GM21390 (cell line): ENCODE measurements around the gene KCNQ5.

Experiments used
- ATAC-seq: cut with Tn5 transposase; IDR thresholded peaks from one replicate; pipeline ENCODE4 v1.9.1; 2021; ENCODE audit not compliant: unreplicated experiment

The KCNQ5 gene

DNA sequence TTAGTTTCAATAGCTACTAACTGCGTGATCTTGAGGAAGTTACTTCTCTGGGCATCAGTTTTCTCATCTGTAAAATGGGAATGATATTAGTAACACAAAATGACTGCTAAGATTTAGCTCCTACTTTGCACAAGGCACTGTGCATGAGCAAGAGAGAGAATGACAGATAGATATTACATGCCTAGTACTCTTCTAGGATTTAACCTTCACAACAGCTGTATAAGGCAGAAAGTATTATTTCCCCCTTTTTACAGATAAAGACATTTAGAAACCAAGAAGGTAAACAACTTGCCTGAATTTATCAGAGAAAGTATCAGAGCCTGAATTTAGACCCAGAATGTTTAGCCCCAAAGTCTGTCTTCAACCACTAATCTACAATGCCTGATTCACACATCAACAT lies 321.8 kb downstream of the KCNQ5 start:
- no peak for ATAC-seq

DNA sequence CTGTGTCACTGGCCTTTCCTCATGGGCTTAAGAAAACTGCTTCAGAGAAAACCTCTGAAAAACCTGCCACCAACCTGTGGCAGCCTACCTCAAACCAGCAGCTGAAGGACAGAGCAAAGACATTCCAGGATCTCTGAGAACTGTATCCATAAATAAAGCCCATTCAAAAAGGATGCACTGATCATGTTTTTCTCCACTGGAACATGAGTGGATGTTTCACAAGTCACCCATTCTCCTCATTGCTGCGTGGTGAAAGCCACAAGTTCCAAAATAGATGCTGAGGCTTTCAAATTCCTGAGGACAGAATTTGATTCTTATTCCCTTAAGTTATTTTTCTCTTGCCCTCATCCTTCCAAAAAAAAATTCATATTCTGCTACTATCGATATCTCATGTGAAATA lies 322.8 kb downstream of the KCNQ5 start:
- ATAC-seq = no peak

DNA sequence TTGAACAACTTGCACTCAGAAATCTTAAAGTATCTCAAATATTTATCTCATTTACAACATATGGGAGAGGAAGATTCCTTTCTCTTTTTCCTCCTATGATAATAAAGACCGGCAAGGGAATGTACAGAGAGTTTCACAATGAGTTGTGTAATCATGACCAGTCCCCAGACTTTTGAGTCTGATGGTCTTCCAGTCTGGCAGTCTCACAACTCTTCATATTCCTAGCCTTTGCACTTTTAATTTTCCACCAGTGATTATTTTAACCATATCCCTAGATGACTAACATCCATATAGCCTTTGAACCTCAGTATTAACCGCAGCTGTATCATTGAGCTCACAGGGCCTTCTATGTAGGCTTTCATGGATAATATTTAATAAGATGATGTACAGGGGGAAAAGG lies 324.9 kb downstream of the KCNQ5 start:
- ATAC-seq = no peak

DNA sequence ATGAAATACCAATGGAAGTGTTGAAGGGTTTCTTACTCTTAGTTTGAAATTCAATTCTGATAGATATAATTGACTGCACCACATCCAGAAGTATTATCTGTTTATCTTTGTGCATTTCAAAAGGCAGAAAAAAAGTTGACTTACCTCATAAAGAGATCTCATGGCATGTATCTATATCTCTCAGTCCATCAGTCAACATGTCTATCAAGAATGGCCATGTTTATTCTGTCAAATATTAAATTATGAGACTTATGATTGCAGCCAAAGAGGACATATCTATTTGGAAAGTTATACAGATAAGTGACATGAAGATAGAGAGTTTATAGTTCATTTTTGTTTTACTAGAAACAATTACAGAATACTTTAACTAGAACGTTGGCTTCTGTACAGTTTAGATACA lies 325.7 kb downstream of the KCNQ5 start:
- no peak for ATAC-seq

DNA sequence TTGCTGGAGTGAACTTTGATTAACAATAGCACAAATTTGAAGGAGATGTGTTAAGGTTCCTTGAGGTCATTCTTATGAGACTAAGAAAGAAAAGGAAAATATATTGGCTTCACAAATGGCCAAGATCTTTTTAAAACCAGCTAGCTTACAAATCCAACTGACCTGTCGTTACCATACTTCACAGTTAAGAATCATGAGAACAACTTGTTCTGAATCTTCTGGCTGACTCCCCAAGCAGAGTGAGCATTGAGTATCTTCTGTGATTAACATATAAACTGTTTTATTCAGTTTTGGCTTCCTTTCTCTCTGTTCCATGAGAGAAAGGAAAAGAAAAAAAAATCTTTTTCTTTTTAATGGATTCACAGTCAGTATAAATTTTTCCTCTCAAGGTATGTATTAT lies 326.3 kb downstream of the KCNQ5 start:
- ATAC-seq = no peak

DNA sequence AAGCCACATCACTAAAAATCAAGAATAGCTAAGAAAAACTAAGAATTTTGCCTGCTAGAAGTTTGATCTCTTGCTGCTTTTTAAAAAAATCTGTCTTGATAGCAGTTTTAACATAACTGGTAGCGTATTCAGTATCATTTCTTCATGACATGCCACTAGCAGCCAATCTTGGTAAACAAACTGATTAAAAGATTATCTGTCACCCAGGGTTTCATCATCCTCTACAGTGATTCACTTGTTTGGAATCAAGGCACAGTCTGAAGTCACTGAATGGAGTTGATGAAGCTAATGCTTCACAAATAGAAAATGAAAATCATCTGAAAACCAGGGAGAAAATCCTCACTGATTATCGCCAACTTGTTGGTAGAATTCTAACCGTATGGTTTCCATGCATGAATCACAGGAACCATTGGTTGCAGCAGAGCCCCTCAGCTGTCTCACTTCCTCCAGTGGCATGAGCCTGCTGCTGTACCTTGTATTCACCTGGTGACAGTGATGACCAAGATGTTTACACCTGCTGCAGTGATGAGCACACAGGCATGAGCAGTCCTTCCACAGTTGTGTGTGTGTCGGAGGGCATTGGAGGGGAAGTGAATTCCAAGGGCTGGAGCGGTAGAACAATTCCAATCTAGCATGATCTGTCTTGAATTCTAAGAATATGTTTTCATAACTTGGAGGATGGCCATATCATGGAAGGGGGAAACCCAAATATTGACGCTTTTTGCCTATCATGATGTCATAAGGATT lies 328.4 kb downstream of the KCNQ5 start:
- ATAC-seq = no peak

DNA sequence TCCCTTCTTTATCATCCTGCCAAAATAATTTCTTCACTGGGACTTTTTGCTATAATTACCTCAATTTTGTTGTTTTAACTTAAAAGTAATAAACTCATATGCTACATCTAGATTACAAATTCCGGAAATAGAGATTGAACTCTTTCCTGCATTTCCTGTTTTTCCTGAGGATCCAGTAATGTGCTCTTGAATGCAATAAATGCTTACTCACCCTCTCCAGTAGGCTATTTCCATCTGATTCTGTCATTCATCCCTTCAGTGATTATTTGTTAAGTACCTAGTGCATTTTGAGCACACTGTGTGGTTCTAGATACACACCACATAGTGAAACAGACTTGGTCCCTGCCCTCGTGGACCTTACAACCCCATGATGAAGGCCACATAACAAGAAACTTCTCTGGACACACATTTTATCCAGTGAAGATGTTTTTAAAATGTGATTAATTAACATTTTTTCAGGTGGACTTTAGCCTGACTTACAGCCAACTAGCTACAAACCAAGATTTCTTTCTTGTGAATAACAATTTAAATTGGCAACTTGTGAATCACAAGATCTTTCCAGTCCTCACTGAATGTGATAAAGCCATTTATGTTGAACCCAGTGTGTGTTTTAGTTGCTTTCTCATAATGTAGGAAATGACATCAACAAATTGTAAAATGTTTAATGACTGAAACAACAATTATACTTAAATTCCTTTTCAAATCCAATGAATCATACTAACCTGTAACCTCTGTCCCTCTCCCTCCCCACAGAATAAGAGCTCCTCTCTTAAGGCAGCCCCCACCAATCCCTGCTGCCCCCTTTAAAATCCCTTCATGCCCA lies 331.2 kb downstream of the KCNQ5 start:
- ATAC-seq = no peak

DNA sequence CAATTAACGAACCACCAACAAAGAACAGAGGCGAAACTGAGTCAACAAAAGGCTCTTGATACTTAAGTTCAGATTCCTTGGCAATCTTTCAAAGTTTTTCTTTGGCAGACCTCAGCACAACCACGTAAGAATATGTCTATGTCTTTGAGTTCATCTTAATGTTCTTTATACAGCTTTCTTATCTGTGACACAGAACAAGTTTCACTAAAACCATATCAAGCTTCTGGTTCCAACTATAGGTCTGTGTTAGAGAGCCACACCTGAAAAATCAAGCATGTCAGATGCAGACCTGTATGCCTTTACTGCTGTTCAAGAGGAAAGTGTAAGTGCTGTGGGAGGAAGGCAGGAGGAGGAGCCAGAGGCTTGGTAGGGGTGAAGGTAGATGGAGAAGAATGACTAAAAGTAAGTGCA lies 332.1 kb downstream of the KCNQ5 start:
- ATAC-seq = no peak

DNA sequence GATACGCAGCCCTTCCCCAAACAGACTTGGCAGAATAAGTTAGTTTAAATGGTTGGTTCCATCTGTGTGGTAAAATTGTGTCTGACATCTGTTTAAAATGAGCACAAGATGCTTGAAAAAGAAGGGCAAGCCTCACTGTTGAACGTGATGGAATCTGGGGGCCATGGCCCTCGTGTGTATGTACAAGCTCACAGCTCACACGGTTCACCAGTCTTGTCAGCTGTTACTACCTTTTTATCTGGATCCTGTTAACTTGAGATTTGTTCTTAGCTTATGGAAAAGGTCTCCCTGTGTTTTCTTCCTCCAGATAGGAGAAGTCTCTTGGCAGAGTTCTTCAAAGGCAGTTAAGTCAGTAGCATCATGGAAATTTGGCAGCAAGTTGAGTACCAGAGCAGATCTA lies 332.9 kb downstream of the KCNQ5 start:
- ATAC-seq = no peak

DNA sequence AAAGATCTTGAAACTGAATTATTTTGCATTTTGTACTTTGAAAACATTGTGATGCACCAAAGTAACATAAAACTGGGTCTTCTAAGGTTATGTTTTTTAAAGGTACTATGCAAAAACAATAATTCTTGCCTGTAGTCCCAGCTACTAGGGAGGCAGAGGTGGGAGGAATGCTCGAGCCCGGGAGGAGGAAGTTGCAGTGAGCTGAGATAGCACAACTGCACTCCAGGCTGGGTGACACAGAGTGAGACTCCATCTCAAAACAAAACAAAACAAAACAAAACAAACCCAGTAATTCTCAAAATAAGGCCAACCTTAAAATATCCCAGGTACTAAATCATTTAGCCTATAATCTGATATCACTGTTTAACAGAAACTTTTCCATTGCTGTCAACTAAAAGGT lies 333.8 kb downstream of the KCNQ5 start:
- no peak for ATAC-seq

DNA sequence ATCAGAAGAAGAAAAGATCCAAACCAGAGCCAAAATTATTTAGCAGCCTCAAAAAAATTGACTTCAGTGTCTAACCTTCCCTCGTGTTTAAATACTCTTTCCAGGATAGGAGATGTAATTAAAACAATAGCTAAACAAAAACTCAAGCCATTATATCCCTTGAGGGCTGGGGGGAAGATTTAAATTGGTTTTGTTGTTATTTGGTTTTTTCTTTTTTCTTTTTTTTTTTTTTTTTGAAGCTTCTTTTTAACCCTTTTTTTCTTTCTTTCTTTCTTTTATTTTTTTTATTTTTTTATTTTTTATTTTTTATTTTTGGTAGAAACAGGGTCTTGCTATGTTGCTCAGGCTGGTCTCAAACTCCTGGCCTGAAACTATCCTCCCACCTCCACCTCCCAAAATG lies 334.4 kb downstream of the KCNQ5 start:
- no peak for ATAC-seq

DNA sequence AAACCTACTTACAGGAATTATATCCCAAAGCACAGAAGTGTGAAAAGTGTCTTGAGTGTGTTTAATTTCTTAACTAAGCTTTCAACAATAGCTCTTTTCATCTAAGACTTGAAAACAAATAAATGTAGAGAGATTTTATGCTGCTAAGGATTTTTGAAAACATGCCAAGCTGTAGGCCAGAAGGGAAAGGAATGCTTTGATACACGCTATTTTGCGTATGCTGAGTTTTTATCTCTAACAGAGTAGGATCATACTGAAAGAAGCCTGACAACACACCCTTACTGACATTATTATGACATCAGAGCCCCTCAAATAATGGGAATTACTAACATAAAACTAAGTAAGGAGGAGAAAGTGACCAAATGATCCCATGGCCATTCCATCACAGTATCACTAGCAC lies 338.0 kb downstream of the KCNQ5 start:
- ATAC-seq = no peak

DNA sequence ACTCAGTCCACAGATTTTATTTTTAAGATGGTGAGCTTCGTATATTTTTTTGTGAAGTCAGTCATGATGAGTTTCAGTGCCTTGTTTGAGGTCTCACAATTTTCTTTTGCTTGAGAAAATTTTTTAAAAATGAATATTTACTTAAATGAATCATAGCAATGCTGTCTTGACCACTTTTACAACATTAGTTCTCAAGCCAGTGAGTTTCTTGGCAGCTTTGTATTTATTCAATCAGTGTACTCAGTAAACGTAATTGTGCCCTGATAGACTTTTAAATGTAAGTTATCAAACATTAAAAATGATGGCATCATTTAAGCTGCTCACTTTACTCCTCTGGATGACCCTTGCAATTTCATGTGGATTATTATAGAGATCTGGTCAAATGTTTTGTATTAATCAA lies 342.1 kb downstream of the KCNQ5 start:
- ATAC-seq = no peak

DNA sequence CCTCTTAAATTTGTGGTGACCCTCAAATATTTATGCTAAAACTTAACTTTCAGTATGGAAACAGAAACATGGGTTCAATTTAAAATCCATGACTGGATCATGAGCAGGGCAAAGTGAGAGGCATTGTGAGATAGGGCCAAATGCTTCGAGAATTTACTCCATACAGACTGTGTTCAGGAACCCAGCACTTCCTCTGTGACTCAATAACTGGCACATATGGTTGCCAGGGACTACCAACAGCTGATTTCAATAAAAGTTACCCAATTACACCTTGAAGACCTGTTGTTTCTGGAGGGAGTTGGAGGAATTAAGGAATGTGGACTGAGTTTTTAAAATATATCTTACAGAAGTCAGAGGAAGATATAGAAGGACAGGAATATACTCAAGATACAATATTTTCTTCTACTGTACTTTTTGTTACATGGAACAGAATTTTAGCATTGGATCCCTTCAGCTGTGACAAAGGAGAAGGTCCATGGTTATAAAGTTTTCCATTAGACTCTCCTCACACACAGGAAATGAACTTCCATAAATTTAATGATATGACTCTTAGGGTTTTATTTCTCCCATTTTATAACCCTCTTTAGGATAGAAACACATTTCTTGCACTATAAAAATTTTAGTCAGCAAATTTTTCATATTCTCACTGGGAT lies 344.9 kb downstream of the KCNQ5 start:
- ATAC-seq = no peak

DNA sequence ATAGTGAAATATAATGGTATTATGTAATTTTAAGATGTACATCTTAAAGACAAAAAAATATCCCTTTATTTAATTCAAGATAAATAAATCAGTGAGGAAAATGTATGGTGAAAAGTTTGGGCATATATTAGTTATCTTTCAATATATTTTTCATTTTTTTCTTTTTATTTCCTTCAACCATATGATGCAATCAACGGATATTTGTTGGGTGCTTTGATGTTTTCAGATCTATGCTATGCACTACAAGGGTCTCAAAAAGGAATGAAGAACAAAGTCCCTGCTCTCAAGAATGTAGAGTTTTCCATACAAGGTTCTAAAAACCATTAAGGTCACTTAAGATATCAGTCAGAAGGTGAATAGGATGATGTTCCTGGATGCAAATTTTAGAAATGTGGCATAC lies 345.5 kb downstream of the KCNQ5 start:
- ATAC-seq = no peak

DNA sequence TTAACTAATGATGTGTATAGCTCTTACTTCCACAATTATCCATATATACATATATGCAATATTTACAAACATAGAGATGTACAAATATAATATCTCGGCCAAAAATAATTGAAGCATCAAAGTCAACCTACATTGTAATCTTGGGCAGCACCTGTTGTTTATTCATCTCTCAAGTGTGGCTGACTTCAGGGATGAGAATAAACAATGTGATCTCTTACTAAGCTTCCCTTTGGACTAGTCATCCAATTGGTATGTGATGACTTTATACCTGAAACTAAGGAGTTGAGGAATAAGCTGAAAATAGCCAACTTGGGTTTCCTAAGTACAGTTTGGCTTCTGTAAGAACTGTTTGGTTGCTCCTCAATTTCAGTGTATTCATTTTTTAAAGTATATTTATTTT lies 346.8 kb downstream of the KCNQ5 start:
- ATAC-seq = no peak

DNA sequence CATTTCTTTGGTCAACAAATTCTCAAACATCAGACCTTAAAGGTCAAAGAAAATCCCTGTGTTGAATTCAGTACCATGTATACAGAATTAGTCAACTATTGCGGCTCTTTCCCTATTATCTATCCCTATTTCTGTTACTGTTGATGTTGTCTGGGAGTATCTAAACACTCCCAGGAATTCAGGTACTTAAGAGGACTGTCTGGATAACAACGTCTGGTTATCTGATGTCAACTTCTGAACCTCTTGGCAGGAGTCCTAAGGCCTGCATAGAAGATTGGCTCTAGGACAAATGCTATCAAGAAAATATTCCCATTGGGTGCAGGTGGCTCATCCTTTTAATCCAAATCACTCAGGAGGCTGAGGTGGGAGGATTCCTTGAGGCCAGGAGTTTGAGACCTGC lies 347.8 kb downstream of the KCNQ5 start:
- no peak for ATAC-seq

DNA sequence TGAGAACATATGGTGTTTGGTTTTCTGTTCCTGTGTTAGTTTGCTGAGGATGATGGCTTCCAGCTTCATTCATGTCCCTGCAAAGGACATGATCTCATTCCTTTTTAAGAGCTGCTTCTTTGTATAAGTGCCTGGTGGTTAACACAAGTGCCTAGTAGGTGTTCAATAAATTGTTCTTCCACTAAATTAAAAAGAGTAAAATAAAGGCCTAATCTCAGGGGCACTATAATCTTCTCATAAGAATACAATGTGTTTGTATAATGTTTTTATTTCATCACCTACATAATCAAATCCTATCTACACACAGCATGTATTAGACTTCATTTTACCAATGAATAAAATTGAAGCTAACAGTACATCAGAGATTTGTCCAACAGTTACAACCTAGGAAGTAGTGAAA lies 350.7 kb downstream of the KCNQ5 start:
- no peak for ATAC-seq

DNA sequence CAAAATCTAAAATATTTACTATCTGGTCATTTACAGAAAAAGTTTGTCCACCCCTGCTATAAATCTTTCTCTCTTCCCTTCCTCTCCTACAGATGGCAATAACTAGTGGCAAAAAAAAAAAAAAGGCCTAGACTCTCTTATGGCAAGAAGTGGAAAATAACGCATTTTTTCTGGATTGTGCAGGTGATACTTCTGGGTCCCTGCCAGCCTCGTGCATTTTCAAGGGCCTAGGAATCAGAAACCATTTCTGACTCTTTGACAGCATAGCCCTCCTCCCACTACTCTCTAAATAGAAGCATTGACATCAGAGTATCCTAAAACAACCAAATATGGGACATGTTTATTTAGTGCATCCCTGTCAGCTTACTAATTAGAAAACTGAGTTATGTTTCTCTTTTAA lies 352.4 kb downstream of the KCNQ5 start:
- ATAC-seq = no peak

DNA sequence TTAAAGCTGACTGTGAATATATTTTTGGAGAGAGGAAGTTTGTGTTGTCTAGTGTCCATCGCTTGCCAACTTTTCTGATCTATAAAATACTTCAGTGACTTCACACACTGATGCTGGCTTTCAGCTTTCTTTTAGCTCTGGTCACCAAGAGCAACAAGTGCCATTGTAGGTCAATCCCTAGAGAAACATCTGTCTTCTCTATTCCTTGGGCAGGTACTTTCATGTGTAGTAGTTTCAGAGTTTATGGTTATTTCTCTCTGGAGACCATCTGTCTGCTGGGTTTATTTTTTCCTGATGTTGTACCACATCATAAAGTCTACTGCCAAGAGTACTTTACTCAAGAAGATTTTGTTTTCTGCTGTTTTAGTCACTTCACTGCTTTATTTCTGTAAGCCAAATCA lies 353.5 kb downstream of the KCNQ5 start:
- ATAC-seq = no peak

DNA sequence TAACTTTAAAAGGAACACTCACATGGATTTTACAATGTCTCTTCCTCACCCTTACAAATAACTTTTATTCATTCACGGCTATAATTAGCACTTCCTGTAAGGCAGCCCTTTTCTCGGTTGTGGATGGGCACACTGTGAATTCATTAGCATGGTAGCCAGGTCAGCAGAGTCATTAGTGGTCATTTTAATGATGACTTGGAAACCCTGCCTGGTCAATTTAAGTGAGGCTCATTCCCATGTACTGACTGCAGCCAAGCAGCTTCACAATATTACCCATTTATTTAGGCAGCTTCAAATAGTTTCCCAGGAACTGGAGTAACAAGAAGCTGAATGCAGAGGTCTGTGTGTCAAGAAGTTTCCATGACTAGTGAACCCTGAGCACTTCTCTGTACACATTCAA lies 354.6 kb downstream of the KCNQ5 start:
- no peak for ATAC-seq

DNA sequence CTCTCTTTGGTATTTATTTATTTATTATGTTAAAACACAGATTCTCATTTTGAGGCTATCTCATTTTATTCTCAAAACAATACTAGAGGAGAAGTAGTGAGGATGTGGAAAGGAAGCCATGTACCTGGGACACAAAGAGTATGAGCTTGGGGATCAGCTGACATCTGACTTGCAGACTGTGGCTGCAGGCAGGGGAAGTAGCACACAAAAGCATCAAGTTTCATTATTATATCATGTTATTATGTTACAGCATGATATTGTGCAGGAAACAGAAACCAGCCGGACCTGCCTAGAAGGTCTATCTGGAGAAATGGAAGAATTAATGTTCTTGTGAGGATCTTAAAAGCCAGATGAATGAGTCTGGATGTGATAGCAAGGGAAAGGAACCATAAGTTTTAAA lies 355.2 kb downstream of the KCNQ5 start:
- peak; percentile 82 for ATAC-seq
